ENCODE measurements around the gene PIEZO1.

Gene PIEZO1

DNA sequence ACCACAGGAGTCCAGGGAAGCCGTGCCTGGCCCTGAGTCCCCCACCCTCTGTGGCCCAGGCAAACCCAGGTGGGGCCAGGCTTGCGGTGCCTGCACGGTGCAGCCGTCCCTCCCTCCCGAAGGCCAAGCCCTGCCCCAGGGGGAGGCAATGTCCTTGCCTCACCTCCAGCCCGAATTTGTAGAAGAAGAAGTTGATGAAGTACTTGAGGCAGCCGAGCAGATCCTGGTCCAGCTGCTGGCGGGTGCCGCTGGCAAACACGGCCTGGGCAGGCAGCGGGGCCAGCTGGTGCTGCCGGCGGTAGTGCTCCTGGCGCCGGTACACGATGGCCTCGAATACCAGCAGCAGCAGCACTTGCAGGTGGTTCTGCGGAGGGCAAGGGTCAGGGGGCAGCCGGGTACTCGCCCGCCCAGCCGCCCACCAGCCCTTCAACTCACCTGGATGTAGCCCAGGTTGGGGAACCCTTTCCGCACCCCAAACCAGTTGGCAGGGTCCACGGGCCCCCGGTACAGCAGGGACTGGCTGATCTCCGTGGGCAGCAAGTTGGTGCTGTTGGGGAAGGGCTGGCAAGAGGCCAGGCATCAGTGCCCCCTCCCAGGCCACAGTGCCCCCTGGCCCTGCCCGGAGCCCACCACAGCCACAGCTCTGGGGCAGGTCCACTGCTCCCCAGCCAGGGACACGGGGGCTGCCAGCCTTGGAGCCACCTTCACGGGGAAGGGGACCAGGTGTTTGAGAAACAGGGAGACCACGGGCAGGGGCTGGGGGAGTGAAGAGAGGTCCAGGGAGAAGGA is 52.7 kb downstream of the PIEZO1 start:
- DNase-seq: no peak

- no peak for DNase-seq
Observed at GRCh38 chr16:88731699-88732098, 53.3 kb downstream of the PIEZO1 start.

GRCh38 chr16:88730632-88731607 is 54.1 kb downstream of the PIEZO1 start:
- no peak for DNase-seq

DNA sequence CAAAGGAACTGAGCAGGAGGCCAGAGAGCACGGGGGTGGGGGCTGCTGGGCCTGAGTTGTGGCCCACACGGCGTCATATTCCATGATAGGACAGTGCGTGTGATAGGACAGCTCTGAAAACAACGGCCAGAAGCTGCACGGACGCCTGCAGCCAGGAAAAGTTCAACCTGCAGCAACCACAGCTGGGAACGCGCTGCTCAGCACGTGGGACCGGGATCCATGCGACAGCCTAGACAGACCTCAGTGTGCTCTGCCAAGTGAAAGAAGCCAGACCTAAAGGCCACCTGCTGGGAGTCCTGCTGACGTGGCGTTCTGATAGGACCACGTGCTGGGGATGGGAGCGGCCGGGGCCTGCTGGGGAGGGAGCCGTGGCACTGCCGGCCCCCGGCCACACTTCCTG is 57.1 kb downstream of the PIEZO1 start:
- DNase-seq: no peak

- no peak for DNase-seq
Observed at GRCh38 chr16:88726981-88727380, 58.0 kb downstream of the PIEZO1 start.

DNA sequence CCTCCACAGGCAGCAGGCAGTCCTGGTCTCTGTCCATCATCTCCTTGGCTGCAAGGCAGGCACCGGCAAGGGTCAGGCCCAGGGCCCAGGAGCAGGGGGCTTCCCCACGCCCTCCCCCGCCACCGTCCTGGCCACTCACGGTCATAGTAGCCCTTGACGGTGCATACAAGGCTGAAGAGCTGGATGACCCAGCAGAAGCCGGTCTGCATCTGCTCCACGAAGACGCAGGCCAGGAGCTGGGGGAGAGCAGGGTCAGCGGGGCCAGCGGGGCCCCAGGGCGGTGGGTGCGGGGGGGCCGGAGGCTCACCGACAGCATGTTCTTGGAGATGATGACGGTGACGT is 58.6 kb downstream of the PIEZO1 start:
- DNase-seq: no peak

GRCh38 chr16:88725609-88726407 is 59.2 kb downstream of the PIEZO1 start:
- no peak for DNase-seq

GRCh38 chr16:88724855-88725555 is 60.0 kb downstream of the PIEZO1 start:
- DNase-seq: no peak

- no peak for DNase-seq
Observed at GRCh38 chr16:88723911-88724310, 61.1 kb downstream of the PIEZO1 start.

DNA sequence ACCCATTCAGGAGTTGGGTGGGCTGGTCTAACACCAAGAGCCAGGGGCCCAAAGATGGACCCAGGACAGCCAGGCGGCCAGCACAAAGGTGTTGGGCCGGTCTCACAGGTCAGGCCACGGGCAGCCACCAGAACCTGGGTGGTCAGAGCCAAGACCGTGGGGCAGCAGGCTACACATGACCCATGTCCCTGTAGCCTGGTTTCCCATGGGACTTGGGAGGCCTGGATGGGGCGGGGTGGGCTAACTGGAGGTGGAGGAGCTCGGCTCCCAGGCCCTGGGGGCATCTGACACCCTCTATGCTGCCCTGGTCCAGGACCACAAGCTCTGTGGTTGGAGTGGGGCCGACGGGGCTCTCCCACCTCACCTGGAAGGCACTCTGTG is 61.5 kb downstream of the PIEZO1 start:
- DNase-seq: no peak

DNA sequence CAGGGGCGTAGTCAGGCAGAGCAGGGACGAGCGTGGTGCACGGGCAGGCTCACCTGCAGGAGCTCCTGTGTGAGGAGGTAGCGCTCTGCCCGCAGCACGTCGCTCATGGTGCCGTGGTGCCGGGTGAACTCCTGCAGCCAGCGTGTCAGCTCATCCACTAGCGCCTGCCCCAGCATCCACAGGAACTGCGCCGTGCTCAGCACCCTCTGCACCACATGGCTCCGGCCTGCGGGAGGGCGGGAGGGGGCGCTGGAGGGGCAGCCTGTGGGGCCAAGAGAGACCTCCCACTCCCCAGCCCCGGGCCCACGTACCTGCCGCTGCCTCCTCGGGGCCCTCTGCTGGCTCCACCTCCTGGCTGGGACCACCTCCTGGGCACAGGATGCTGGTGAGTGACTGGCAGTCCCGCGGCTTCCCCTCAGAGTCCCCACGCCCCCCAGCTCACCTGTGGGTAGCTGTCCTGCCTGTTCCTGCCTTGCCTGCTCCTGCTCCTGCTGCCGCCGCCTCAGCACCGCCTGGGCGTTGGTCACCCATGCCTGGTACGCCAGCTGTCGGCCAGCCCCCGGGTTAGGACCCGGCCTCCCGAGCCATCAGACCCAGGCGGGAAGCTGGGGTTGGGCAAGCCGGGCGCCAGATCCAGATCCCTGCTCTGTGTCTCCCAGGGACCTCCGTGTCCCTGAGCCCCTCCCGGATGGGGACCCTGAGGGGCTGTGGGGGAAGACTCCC is 62.1 kb downstream of the PIEZO1 start:
- no peak for DNase-seq

DNA sequence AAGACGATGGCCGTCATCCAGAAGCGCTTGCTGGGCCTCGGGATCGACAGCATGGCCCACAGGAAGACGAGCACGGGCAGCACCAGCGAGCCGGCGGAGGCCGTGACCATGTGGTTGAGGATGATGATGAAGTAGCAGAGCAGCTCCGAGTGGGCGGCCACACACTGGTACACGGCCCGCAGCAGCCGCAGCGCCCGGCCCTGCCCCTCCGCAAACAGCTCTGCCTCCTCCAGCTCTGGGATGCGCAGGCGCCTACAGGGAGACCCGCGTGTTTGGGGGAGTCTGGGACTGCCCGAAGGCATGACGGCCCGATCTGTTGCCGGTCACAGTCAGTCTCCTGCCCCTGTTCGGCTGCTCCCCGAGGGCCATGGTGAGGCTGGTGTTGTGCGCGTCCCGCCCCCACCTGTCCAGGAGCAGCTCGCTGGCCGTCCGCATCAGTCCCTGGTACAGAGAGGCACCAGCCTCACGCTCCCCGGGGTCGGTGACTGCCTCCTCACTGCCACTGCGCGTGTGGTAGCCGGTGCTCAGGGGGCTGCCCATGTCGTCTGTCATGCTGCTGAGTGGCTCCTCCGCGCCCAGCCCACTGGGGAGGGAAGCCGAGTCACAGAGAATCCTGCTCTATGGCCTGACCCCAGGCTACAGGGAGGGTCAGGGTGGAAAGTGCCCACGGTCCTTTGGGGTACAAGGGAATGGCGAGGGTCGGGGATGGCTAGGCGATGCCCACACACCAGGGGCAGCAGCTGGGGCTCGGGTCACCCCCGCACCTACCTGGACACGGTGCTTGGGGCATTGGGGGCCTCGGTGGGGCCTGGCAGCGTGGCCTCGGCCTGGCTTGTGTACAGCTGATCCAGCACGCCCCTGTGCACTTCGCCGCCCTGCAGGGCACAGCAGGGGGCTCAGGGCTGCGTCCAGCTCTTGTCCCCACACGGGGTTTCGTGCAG is 62.9 kb downstream of the PIEZO1 start:
- DNase-seq: no peak

- no peak for DNase-seq
Observed at GRCh38 chr16:88721236-88721635, 63.8 kb downstream of the PIEZO1 start.

DNA sequence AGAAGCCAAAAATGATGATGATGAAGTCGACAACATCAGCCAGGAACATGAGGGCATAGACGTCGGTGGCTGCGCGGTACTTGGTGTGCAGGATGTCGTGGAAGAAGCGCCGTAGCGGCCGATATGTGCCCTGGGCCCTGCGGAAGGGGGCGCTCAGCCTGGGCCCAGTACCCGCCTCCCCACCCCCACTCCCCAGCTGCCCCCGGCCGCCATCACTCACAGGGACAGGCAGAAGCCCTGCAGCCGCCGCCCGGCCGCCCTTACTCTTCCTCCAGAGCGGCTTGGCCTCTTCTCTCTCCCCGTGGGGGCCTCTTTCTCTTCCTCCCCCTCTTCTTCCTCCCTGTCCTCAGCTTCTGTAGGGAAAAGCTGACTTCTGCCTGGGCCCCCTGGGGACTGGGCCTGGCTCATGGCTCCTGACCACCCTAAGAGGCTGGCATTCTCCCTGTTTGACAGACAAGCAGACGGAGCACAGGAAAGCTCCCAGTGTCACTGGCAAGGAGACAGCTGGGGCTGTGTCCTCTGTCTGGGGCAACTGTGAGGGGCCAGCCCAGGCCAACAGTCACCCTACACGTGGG is 64.5 kb downstream of the PIEZO1 start:
- DNase-seq: no peak

- no peak for DNase-seq
Observed at GRCh38 chr16:88719933-88720296, 65.1 kb downstream of the PIEZO1 start.

GRCh38 chr16:88719267-88719932 is 65.6 kb downstream of the PIEZO1 start:
- DNase-seq: no peak

GRCh38 chr16:88718178-88718577 is 66.8 kb downstream of the PIEZO1 start:
- no peak for DNase-seq

GRCh38 chr16:88716601-88717001 is 68.4 kb downstream of the PIEZO1 start:
- no peak for DNase-seq

- no peak for DNase-seq
Observed at GRCh38 chr16:88716201-88716600, 68.8 kb downstream of the PIEZO1 start.
